IPS-11a (cell line): ENCODE data around the gene RBM20.

ENCODE experiments used
- H3K4me3 ChIP-seq: one replicate; pipeline ENCODE4 v1.5.1; 2013; ENCODE audit warnings: low read depth, low read length, control low read depth

Gene RBM20

GRCh38 chr10:110781139-110781538, 137.0 kb downstream of the RBM20 start:
- no peak overlapping the region for H3K4me3 ChIP-seq

DNA sequence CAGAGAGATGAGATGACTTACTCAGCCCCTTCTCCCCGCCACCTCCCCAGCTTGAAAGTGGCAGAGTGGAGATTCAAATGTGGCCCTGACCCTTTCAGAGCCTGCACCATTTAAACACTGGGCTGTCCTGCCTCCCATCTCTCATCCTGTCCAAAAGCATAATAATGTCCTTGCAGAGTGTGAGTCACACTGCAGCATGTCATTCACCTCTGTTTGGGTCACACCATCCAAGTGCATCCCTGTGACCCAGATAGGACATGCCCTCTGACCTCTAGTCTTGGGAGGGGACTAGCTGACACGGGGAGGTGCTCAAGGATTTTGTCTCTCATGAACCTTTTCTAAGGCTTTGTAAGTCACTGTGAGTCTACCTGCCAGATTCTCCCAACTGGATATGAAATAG, 138.5 kb downstream of the RBM20 start:
- H3K4me3 ChIP-seq = no peak overlapping the region

- H3K4me3 ChIP-seq = no peak overlapping the region
These were observed 139.5 kb downstream of the RBM20 start for GRCh38 chr10:110783509-110784107.

GRCh38 chr10:110784198-110784597, 140.1 kb downstream of the RBM20 start:
- no peak overlapping the region for H3K4me3 ChIP-seq

- no peak overlapping the region for H3K4me3 ChIP-seq
These were observed 142.0 kb downstream of the RBM20 start for GRCh38 chr10:110786172-110786571.

GRCh38 chr10:110788620-110789385, 144.7 kb downstream of the RBM20 start:
- no peak overlapping the region for H3K4me3 ChIP-seq

DNA sequence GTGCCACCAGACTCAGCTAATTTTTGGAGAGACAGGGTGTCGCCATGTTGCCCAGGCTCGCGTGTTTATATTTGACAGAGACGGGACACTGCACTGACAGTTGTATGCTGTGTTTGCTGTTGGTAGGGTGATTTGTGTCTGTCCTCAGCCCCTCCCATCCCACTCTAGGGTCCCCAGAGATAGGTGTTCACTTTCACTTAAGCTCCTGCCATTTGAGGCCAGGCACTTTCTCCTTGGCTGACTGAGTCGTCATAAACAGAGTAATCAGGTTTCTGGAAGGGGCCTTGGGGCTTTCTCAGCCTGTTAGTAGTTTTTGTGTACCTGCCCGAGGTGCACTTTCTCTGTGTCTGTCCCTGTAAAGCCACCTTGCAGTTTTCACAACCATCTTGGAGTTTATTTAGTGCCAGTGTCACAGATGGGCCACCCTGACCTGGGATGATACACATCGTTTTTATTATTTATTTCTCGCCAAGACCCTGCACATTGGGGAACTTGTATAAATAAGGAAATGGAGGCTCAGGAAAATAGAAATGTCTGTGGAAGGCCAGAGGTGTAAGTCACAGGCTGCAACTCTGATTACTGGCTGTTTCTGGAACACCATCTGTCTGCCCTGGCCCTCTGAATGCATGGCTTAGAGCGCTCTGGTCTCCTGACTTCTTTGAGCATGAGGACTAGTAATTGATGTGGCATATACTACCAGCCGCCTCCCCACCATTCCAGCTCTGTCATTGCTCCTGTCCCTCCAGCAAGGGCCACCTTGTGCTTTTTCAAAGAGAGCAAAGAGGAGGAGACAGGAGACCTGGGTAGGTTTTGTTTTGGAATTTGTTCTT, 145.7 kb downstream of the RBM20 start:
- H3K4me3 ChIP-seq = no peak overlapping the region

GRCh38 chr10:110790913-110791506, 146.9 kb downstream of the RBM20 start:
- H3K4me3 ChIP-seq = no peak overlapping the region

- no peak overlapping the region for H3K4me3 ChIP-seq
These were observed 147.5 kb downstream of the RBM20 start for GRCh38 chr10:110791541-110792073.

DNA sequence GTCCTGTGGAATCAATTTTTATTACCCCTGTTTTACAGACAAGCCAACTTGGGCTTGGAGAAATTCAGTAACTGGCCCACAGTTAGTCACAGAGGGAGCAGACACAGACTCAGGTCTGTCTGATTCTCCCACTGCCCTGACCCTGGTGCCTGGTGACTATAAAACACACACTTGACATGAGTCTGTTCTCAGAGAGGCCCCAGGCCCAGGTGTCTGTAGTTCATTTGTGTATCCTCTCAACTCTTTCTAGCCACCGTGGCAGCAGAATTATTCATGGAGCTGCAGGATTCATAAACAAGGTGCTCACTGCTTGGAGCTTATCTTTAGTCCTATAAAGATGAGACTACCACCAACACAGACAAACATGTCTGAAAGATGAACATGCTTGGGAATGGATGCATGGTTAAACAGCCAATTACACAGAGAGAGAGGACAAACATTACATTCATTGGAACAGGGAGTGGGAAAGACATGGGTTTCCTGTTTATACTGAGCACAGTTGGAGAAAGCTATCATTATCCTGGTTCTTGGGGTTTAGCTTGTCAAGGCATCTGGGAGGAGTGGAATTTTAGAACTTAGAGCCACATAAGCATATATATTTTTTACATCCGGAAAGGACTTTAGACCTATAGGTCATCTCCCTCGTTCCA, 148.5 kb downstream of the RBM20 start:
- no peak overlapping the region for H3K4me3 ChIP-seq

- H3K4me3 ChIP-seq = no peak overlapping the region
These were observed 149.1 kb downstream of the RBM20 start for GRCh38 chr10:110793128-110793812.

DNA sequence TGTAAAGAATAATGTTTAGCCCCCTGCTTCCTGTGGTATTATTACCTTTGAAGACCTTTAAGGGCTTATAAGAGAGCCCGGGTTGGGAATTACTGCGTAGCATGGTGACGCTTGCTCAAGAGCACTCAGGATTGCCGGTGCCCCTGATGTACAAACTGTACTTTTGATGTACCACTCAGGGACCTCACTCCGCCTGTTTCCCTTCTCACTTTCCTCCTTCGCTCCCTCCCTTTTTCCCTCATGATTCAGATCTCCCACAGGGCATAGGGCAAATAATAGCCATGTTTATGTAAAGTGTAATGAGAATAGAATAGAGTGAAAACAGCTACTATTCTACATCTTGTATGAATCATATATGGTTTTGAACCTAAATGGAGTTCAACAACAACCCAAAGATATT, 149.8 kb downstream of the RBM20 start:
- no peak overlapping the region for H3K4me3 ChIP-seq

GRCh38 chr10:110794808-110795207, 150.7 kb downstream of the RBM20 start:
- no peak overlapping the region for H3K4me3 ChIP-seq

DNA sequence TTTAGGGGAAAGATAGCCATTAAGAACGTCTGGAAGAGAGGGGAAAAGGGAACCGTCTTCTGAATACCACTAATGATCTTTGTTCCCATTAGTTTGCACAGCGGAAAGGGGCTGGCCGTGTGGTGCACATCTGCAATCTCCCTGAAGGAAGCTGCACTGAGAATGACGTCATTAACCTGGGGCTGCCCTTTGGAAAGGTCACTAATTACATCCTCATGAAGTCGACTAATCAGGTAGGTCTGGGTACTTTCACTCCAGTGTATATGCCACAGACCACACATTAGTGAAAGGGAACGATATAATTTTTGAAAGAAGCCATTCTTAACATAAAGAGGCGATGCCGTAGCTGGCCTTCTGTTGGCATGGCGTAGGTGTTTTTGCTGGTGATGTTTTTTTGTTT, 153.3 kb downstream of the RBM20 start:
- no peak overlapping the region for H3K4me3 ChIP-seq

DNA sequence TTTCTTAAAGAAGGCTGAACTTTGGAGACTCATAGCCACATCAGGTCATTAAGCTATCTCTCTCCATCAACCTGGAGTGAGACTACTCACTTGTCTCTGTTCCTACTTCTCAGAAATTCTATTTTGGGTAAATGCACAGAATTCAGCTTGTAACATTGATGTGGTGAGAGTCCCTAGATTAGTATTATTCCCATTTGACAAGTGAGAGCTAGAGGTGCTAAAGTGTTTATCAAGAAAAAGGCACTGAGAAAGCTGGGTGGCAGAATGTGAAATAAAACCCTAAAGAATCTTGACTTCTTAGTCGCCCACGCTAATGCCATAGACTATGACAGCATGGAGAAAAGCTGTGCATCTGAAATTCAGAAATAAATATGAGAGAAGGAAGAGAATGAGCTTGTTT, 154.2 kb downstream of the RBM20 start:
- H3K4me3 ChIP-seq = no peak overlapping the region

GRCh38 chr10:110802090-110802489, 158.0 kb downstream of the RBM20 start:
- H3K4me3 ChIP-seq = no peak overlapping the region

- no peak overlapping the region for H3K4me3 ChIP-seq
These were observed 158.6 kb downstream of the RBM20 start for GRCh38 chr10:110802551-110803238.

DNA sequence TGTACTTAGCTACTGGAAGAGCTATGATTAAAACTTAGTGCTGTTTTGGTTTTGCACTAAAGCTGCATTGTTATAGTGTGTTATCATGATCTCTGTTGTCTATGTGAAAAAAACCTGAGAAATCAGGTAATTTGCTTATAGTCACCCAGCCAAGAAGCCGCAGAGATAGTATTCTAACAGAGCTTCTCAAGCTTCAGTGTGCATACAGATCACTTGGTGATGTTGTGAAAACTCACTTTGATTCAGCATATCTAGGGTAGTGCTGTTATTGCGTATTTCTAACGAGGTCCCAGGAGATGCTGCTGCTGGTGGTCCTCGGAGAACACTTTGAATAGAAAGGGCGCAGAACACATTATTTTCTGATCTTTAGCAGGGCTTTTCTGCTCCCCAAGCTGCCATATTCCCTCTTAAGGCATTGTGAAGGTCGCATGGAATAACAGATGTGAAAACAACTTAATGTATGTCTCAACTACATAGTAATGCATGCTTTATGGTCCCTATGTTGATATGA, 159.2 kb downstream of the RBM20 start:
- H3K4me3 ChIP-seq = no peak overlapping the region

DNA sequence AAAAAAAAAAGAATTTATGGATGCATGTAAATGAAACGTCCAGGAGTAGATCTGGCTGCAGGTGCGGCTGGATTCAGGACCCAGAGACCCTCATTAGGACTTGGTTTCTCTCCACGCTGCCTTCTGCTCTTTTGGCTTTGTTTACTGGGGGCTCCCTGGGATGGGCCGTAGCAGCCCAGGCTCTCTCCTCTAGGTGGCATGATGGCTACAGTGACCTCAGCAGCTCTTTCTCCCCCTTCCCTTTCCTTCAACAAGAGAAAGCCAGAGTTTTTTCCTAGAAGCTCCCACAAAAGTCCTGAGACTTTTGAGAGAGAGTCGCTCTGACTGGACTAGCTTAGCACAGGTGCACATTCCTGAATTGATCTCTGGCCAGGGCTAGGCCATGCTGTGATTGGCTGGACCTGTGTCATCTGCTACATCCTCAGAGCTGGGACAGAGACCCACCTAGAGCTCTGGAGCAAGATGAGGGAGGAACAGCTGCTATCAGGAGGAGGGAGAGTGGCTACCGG, 159.7 kb downstream of the RBM20 start:
- H3K4me3 ChIP-seq = no peak overlapping the region
